ENCODE measurements around the gene MTARC1. TPM values are rescaled to one million over a fixed set of nuclear protein-coding genes. Genes with fewer than 3 reads are reported as not detected.

The MTARC1 gene
- total RNA-seq, 2 donors from 2014 or later = 5.2 to 71.5 TPM

GRCh38 chr1:220747437-220748088 is 39.1 kb upstream of the MTARC1 start:
- intact Hi-C loops (cut with DNase I) = no loop called here
- TF ChIP-seq POLR2A (IDR thresholded peaks at IDR 0.05) (no peak), CTCF (IDR thresholded peaks at IDR 0.05) (no peak)
- H3K36me3 ChIP-seq (replicated peaks in 1 of 2; ENCODE audit: insufficient read depth in 1 of 2, low read depth in 2 of 2) = no peaks in the 10 kb centered on the region
- ATAC-seq = no peak
- 15 to 24% methylated on average over 15 to 18 of the region's 18 CpGs for WGBS, 2 donors
- peaks cover 49% of the 10 kb centered on the region for H3K4me1 ChIP-seq
- no peak for DNase-seq
- peak overlapping the region in 1 of 2 donors; percentile 89 for H3K4me3 ChIP-seq
- no peaks in the 10 kb centered on the region for H3K9me3 ChIP-seq
- no peaks in the 10 kb centered on the region for H3K27me3 ChIP-seq
- H3K27ac ChIP-seq = peak overlapping the region; percentile 88 to 97 (median 92)

- Histone ChIP-seq H3K4me3 (peak within 1 kb of the TSS; percentile 20 to 89), H3K4me1 (peaks cover 49% of the 10 kb centered on the region), H3K27me3 (no peaks in the 10 kb centered on the region), H3K27ac (peak within 1 kb of the TSS; percentile 88 to 97 (median 92)), H3K36me3 (replicated peaks in 1 of 2; ENCODE audit: insufficient read depth in 1 of 2, low read depth in 2 of 2) (no peaks in the 10 kb centered on the region), H3K9me3 (no peaks in the 10 kb centered on the region)
- 0 to 1% methylated on average over 13 to 66 of the region's 77 CpGs for WGBS, 2 donors
- TF ChIP-seq POLR2A (IDR thresholded peaks at IDR 0.05) (peak; percentile 82 to 97 (median 96)), CTCF (IDR thresholded peaks at IDR 0.05) (peak in 3 of 7 experiments; percentile 15 to 22 (median 22))
- ATAC-seq (peak; percentile 92), DNase-seq (peak; percentile 85 to 93 (median 90))
- intact Hi-C loops (cut with DNase I) = no loop called here
Measured at GRCh38 chr1:220748089-220748934, 38.4 kb upstream of the MTARC1 start, which contains the start of gene MTARC2. MTARC2 (plus strand) TSS chr1:220748322; CDS start chr1:220748532, 210 bp downstream.

- 5 to 8% methylated on average over 3 of the region's 3 CpGs for WGBS, 2 donors
- no peak for ATAC-seq
- Histone ChIP-seq H3K27ac (peak overlapping the region; percentile 88 to 97 (median 92)), H3K4me1 (peaks cover 49% of the 10 kb centered on the region), H3K4me3 (peak overlapping the region; percentile 20 to 89), H3K9me3 (no peaks in the 10 kb centered on the region), H3K27me3 (no peaks in the 10 kb centered on the region), H3K36me3 (replicated peaks in 1 of 2; ENCODE audit: insufficient read depth in 1 of 2, low read depth in 2 of 2) (no peaks in the 10 kb centered on the region)
- intact Hi-C loops (cut with DNase I) = no loop called here
- no peak for TF ChIP-seq POLR2A (IDR thresholded peaks at IDR 0.05)
- no peak for TF ChIP-seq CTCF (IDR thresholded peaks at IDR 0.05)
- no peak for DNase-seq
Measured at GRCh38 chr1:220748936-220749335, 37.8 kb upstream of the MTARC1 start.

- peak overlapping the region in 3 of 4 donors; percentile 48 to 95 (median 88) for H3K27ac ChIP-seq
Measured at GRCh38 chr1:220750131-220750515, 36.6 kb upstream of the MTARC1 start.

More at GRCh38 chr1:220750131-220750515, 36.6 kb upstream of the MTARC1 start:
- H3K4me3 ChIP-seq = no peak overlapping the region
- DNase-seq (no peak), ATAC-seq (no peak)
- no peaks in the 10 kb centered on the region for H3K36me3 ChIP-seq (replicated peaks in 1 of 2; ENCODE audit: insufficient read depth in 1 of 2, low read depth in 2 of 2)
- H3K4me1 ChIP-seq = peaks cover 49% of the 10 kb centered on the region
- TF ChIP-seq POLR2A (IDR thresholded peaks at IDR 0.05) = no peak
- no peak for TF ChIP-seq CTCF (IDR thresholded peaks at IDR 0.05)
- 13 to 15% methylated on average over 6 of the region's 6 CpGs for WGBS, 2 donors
- intact Hi-C loops (cut with DNase I) = no loop called here
- H3K9me3 ChIP-seq = no peaks in the 10 kb centered on the region
- no peaks in the 10 kb centered on the region for H3K27me3 ChIP-seq
